ENCODE data around the gene SORL1.

Gene SORL1

GRCh38 chr11:121453589-121454299 is 1.6 kb downstream of the SORL1 start:
- DNase-seq (ENCODE audit: low read depth in 2 of 2) = no peak

DNA sequence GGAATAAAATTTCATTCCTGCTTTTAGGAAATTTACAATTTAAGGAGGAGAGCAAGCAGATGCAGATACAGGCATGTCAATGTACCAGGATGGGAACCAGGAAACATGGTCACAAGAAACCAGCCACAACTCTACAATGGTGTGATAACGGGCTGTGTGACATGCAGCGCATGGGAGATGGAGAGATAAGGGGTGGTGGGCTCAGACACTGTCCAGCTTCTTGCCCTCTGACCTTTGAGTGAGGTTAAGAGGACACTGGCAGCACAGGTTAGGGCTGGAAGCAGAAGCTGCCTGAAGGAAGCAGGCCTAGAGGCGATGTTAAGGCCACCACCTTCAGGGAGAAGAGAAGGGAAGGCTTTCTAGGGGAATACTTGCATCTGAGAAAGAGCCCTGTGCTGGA is 3.0 kb downstream of the SORL1 start:
- no peak for DNase-seq (ENCODE audit: low read depth in 2 of 2)

- no peak for DNase-seq (ENCODE audit: low read depth in 2 of 2)
Measured at GRCh38 chr11:121456151-121456550, 4.0 kb downstream of the SORL1 start.

DNA sequence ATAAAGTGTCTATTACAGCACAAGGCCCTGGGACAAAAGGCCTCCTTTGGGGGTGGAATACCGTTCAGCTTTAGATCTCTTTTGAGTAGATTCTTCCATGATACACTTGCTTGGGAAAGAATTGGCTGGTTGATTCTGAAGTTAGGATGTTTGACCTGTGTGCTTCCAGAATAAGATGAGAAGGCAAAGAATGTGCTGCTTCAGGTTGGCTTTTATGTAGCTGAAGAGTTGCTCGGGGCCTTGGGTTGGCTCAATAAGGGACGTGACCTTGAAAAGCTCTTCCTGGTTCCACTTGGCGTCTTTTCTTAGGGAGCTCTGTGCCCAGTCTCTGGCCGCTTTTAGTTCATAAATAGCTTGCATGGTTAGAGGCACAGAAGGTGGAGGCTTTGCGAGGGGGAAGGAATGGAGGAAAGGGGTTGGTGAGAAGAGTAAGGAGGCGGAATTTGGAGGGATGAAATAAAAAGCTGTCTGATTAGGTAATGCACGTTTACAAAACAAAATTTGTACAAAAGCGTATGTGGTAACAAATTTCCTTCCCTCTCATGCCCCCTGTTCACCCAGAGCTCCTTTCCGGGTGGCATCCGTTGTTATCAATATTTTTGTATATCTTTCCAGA is 4.8 kb downstream of the SORL1 start:
- no peak for DNase-seq (ENCODE audit: low read depth in 2 of 2)

GRCh38 chr11:121458551-121458950 is 6.4 kb downstream of the SORL1 start:
- DNase-seq (ENCODE audit: low read depth in 2 of 2) = no peak

- DNase-seq (ENCODE audit: low read depth in 2 of 2) = no peak
Measured at GRCh38 chr11:121459413-121460017, 7.4 kb downstream of the SORL1 start.

GRCh38 chr11:121460941-121461514 is 8.9 kb downstream of the SORL1 start:
- DNase-seq (ENCODE audit: low read depth in 2 of 2) = no peak

GRCh38 chr11:121461843-121462242 is 9.7 kb downstream of the SORL1 start:
- DNase-seq (ENCODE audit: low read depth in 2 of 2) = no peak

- DNase-seq (ENCODE audit: low read depth in 2 of 2) = no peak
Measured at GRCh38 chr11:121463689-121464335, 11.7 kb downstream of the SORL1 start.

DNA sequence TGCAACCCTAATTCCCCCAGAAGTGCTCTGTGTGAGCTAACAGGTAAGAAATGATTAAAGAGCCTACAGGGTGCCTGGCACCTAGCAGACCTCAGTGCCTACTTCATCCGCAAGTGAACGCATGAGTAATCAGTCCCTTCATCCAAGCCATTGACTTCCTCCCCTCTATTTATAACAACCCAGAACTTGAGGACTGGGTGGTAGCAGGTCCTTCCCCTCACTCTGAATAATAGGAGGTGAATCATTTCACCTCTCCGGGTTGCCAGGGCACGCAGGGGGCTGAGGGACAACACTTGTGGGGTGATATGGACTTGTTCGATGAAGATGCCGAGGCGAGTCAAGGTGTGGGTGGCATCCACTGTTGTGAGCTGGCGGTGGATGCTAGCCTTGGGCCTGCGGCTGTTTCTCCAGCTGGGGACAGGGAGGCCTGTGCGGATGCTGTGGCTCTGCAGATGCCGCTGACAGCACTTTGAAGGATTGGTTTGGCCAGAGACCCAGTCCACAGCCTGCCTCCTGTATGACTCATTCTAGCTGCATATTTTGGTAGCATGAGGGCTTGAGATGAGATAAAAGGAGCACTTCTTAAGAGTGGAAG is 12.3 kb downstream of the SORL1 start:
- DNase-seq (ENCODE audit: low read depth in 2 of 2) = peak; percentile 61 to 76

DNA sequence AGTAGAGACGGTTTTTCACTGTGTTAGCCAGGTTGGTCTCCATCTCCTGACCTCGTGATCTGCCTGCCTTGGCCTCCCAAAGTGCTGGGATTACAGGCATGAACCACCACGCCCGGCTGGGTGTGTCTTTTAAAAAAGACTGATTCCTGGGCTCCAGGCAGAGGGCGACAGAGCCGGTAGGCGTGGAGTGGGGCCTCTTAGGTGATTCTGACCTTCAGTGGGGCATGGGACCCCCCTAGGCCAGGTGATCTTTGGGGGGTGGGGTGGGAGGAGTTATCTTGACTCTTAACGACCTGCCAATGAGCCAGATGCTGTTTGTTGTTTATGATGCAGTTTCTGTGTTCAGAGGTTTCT is 13.6 kb downstream of the SORL1 start:
- no peak for DNase-seq (ENCODE audit: low read depth in 2 of 2)

GRCh38 chr11:121466063-121466794 is 14.1 kb downstream of the SORL1 start:
- DNase-seq (ENCODE audit: low read depth in 2 of 2) = peak in 1 of 2 donors; percentile 21

GRCh38 chr11:121467471-121467870 is 15.4 kb downstream of the SORL1 start:
- no peak for DNase-seq (ENCODE audit: low read depth in 2 of 2)

GRCh38 chr11:121467965-121468364 is 15.9 kb downstream of the SORL1 start:
- peak; percentile 62 to 84 for DNase-seq (ENCODE audit: low read depth in 2 of 2)

- no peak for DNase-seq (ENCODE audit: low read depth in 2 of 2)
Measured at GRCh38 chr11:121469910-121470309, 17.8 kb downstream of the SORL1 start.

GRCh38 chr11:121471167-121471566 is 19.1 kb downstream of the SORL1 start:
- DNase-seq (ENCODE audit: low read depth in 2 of 2) = no peak

- no peak for DNase-seq (ENCODE audit: low read depth in 2 of 2)
Measured at GRCh38 chr11:121472312-121472711, 20.2 kb downstream of the SORL1 start.

DNA sequence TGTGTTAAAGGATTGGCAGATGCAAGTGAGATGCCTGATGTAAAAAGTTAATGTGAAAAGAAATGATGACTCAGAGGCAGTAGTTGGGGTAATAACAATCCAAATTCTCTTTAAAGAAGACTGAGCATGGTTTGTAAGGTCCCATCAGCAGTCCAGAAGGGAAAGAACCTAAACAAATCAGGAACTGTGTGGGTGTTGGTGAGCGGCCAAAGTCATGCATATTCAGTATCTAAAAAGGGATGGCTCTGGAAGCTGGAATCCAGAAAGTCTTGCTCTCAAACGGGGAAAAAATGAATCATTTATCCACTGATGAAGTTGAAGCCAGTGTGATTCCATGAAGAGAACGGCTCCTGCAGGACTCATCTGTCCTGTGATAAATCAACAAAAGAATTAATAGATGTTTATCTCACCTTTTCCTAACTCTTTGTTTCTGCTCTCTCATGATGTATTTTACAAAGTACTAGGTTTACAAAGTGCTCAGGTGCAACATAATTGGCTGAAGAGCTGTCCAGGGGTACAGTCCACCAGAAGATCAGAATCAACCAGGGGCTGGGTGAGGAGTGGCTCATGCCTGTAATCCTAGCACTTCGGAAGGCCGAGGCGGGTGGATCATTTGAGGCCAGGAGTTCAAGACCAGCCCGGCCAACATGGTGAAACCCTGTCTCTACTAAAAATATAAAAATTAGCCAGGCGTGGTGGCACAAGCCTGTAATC is 21.1 kb downstream of the SORL1 start:
- no peak for DNase-seq (ENCODE audit: low read depth in 2 of 2)

- no peak for DNase-seq (ENCODE audit: low read depth in 2 of 2)
Measured at GRCh38 chr11:121474680-121475079, 22.6 kb downstream of the SORL1 start.

DNA sequence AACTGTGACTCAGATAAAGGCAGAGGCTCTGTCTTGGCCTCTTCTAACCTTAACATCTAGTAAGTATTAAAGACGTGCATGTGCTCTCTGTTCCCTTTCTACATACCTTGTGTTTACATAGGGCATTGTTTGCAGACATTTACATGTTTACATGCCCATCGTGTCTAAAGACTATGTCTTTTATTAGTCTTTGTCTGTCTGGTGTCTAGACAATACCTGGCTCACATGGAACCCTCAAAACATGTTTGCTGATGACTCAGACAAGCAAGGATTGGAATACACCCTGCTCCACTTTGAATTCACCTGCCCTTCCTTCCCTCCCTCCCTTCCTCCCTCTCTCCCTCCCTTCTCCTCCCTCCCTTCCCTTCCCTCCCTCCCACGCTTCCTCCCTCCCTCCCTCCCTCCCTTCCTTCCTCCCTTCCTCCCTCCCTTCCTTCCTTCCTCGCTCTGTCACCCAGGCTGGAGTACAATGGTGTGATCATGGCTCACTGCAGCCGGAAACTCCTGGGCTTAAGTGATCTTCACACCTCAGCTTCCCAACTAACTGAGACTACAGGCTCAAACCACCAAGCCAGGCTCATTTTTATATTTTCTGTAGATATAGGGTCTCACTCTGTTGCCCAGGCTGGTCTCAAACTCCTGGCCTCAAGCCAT is 24.4 kb downstream of the SORL1 start:
- DNase-seq (ENCODE audit: low read depth in 2 of 2) = no peak

Data from stimulated activated CD8-positive, alpha-beta memory T cell treated with anti-CD3 and anti-CD28 coated beads, Interleukin-15, amount 100 ng/mL, for 4 hours (primary cell).